ENCODE data around the gene HCN2. TPM values are rescaled to one million over a fixed set of nuclear protein-coding genes. Genes with fewer than 3 reads are reported as not detected.

HCN2 gene
- total RNA-seq, 1 donor from 2014 or later, result 2.3 TPM

DNA sequence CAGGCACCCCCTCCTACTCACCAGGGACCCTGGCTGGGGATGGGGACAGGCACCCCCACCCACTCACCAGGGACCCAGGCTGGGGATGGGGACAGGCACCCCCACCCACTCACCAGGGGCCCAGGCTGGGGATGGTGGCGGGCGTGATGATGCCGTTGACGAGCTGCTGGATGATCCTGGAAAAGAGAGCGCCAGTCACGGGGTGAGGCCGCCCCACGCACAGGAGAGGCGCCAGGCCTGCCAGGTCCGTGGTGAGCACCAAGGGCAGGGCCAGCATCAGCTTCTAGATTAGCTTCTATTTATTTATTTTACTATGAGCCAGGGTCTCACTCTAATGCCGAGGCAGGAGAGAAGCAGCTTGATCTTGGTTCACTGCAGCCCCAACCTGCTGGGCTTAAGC is 60.4 kb downstream of the HCN2 start:
- intact Hi-C loops (cut with micrococcal nuclease), result no loop called here

GRCh38 chr19:651114-651818 is 61.6 kb downstream of the HCN2 start:
- intact Hi-C loops (cut with micrococcal nuclease), result no loop called here

GRCh38 chr19:651991-652390 is 62.3 kb downstream of the HCN2 start:
- intact Hi-C loops (cut with micrococcal nuclease), result no loop called here

DNA sequence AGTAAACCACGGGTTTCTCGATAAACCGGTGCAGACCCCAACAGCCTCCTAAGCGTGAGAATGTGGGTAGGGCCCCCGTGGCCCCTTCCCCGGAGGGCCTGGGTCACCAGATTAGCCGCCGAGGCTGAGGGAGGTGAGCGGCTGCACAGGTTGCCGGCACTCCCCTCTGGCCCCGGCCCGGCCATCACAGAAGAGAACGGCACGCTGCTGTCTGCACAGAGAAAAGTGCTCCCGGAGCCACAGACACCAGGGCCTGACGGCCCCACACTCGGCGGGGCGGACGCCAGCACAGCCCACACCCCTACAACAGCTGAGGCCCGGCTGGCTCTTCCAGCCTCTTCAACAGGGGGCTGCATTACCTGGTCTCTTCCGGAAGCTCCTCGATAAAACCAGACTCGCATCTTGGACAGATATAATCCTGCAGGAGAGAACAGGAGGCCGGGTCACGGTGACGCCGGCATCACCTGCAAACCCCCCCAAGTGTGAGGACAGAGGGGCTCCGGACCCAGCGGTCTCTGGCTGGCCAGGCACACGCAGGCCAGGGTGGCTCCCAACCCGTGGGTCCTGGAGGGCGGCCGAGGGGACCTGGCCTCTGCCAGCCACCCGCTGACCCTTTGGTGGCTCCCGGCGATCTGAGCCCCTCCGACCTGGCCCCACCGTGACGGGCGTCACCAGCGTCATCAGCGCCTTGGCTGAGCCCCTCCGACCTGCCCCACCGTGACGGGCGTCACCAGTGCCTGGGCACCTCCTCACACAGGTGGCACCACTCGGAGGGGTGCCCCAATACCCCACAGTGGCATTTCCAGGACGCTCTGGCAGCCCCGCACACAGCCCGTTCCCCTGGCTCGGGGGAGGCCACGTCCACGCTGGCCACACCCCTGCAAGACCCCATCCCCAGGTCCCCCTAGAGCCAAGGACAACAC is 63.0 kb downstream of the HCN2 start:
- intact Hi-C loops (cut with micrococcal nuclease), result no loop called here

DNA sequence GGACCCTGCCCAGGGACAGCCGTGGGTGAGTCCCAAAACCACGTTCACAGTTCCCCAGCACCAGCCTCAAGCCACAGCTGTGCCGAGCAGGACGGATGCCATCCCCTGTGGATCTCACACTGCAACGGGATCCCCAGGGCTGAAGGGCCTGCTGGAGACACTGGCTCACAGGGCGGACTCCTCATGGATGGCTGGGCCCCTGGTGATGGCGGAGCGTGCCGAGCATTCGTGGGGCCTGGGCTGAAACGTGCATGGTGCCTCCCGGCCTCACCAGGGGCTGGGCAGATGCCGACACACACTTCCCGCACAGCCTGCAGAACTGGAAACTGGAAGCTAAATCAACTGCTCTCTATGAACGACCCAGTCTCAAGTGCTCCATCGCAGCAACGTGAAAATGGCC is 63.7 kb downstream of the HCN2 start:
- intact Hi-C loops (cut with micrococcal nuclease), result no loop called here

- intact Hi-C loops (cut with micrococcal nuclease), result no loop called here
Observed at GRCh38 chr19:655691-656090, 66.0 kb downstream of the HCN2 start.

- intact Hi-C loops (cut with micrococcal nuclease), result no loop called here
Observed at GRCh38 chr19:656751-657559, 67.3 kb downstream of the HCN2 start.

DNA sequence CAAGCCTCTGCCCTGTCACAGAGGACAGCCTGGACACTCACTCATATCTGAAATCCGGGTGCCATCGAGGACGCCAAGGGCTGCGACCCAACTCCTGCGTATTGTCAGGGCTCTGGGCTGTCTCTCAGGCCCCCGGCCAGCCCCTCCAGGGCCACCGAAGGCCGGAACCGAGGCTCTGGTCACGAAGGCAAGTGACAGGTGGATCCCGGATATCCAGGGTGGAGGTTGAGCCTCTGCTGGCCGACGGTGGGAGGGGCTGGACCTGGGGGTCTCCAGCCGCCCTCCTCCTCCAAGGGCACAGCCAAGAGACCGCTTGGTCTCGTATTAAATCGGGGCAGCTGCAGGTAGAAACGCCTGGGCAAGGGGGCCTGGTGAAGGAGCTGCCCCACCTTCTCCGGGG is 67.9 kb downstream of the HCN2 start:
- intact Hi-C loops (cut with micrococcal nuclease), result no loop called here

- intact Hi-C loops (cut with micrococcal nuclease), result no loop called here
Observed at GRCh38 chr19:658059-658839, 68.6 kb downstream of the HCN2 start.

- intact Hi-C loops (cut with micrococcal nuclease), result no loop called here
Observed at GRCh38 chr19:658916-659839, 69.5 kb downstream of the HCN2 start.

DNA sequence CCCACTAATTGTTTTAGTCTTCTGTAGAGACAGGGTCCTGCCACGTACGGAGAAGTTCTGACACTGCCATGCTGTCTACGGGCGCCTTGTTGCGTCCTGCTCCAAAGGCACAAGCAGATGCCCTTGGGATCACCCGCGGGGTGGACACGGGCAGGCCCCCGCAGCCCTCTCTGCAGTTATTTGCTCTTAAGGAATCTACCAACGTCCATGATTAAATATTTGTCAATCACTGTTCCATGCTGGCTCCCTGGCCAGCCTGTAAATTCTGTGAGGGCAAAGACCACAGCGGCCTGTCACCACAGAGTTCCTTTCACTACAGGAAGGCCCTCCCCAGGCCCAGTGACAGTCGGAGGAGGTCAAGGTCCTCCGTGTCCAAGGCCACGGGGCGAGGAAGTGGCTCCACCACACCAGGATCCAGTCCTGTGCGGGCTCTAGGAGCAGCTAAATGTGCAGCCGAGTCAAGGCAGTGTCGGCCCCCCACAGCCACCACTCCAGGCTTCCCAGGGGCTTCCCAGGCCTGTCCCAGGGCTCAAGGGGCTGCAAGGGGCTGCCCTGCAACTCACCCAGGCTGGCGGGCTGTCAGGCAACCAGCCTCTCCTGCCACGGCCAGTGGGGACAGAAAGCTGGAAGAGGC is 71.2 kb downstream of the HCN2 start:
- intact Hi-C loops (cut with micrococcal nuclease), result loop anchor here (1.0 to 5.0 kb wide), 6 partner anchors 28 to 586 kb away; partner anchors contain the start of genes HCN2, MIDN, POLRMT and RNU6-2

GRCh38 chr19:661427-662196 is 71.9 kb downstream of the HCN2 start:
- intact Hi-C loops (cut with micrococcal nuclease), result loop anchor here (1.0 to 5.0 kb wide), 8 partner anchors 28 to 586 kb away; partner anchors contain the start of genes BSG, HCN2, MIDN and POLRMT

DNA sequence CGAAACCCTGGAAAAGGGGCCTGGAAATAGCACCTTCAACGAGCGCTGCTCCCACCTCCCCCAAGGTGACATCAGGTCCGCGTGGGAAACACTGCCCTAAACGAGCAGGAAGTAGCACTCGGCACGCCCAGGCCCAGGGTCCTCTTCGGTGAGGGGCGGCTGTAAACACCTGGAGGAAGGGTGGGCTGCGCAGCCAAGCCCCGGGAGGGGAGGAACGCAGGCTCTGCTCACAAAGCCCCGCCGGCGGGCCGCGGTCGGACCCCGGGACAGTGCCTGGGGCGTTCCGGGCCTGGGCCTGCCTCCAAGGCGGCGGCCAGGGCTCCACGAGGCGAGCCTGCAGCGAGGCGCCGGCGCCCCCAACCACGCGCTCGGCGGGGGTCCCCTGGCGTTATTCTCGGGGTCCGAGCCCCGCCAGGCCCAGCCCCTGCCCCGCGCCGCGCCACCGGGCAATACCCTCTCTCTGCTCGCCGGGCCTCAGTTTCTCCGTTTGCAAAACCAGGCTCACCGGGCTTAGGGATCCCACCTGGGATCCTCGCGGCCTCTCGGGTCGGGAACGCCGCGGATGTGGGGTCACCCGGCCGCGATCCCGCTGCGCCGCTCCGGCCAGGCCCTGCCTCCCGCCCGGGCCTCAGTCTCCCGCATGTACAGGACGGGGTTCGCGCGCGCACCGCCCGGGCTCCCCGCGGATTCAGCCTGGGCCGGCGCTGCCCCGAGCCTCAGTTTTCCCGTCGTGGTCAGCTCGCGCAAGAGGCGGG is 72.7 kb downstream of the HCN2 start:
- intact Hi-C loops (cut with micrococcal nuclease), result loop anchor here (1.0 to 5.0 kb wide), 5 partner anchors 75 to 585 kb away; partner anchors contain the start of genes BSG, HCN2, MIDN and RNU6-2

- intact Hi-C loops (cut with micrococcal nuclease), result loop anchor here (1.0 to 5.0 kb wide), 8 partner anchors 17 to 584 kb away; partner anchors contain the start of genes BSG, HCN2, MIDN and PTBP1
Observed at GRCh38 chr19:662962-663681, 73.4 kb downstream of the HCN2 start, which contains the start of gene RNF126. Gene RNF126, minus strand, starts transcription at chr19:663214. Its CDS starts 93 bp downstream, at chr19:663121.

GRCh38 chr19:663682-664117 is 74.0 kb downstream of the HCN2 start:
- intact Hi-C loops (cut with micrococcal nuclease), result loop anchor here (1.0 to 5.0 kb wide), 8 partner anchors 17 to 584 kb away; partner anchors contain the start of genes HCN2, MIDN, PTBP1 and RNU6-2

DNA sequence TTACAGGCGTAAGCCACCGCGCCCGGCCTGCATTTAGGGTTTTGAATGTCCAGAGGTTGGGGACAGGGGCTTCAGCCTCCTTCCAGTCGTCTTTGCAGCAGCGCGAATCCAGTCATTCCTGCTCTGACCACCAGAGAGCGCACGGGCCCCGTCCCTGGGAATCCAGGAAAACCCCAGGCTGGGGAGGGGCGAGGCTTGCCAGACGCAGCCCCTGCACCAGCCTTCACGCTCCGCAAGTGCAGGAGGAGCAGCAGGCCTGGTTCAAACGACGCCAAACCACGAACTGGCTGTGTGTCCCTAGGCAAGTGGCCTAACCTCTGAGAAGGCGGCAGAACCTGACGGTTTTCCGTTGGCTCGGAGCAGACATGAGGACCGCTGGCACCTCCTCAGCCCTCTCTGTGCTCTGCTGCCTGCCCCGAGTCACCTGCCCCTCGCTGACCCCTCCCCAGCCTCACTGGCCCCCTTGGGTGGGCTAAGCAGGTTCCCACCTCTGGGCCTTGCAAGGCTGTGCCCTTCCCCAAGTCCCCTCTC is 75.3 kb downstream of the HCN2 start:
- intact Hi-C loops (cut with micrococcal nuclease), result loop anchor here (1.0 to 5.0 kb wide), 5 partner anchors 69 to 582 kb away; partner anchors contain the start of genes HCN2, MIDN, RNU6-2 and TMEM259
